Coronary artery (tissue), 2 donors: ENCODE data around the gene LAMC3.
A peak's percentile ranks its signal among the peaks of the same experiment; 100 is the strongest.

Experiments used
- DNase-seq: peaks from one replicate; pipeline ENCODE4 v3.0.0-alpha.2; 2017; ENCODE audit warnings: low spot score
- H3K27ac ChIP-seq, 2 donors: fragments of 200-600 bp; sonication (generic); one replicate each; pipeline ENCODE4 v1.5.1; 2016 to 2019
- H3K4me3 ChIP-seq: fragments of 200-600 bp; sonication (generic); 2 replicates; pipeline ENCODE4 v1.5.1; 2016; ENCODE audit warnings: mild to moderate bottlenecking, moderate library complexity
- CTCF ChIP-seq: fragments of 200-600 bp; sonication (generic); IDR thresholded peaks from one replicate; pipeline ENCODE4 v1.5.1; 2019; ENCODE audit warnings: antibody characterized with exemption

LAMC3 gene

GRCh38 chr9:131019388-131020239 lies 10.6 kb downstream of the LAMC3 start:
- no peak for DNase-seq
- TF ChIP-seq CTCF: no peak
- Histone ChIP-seq H3K4me3 (no peak overlapping the region), H3K27ac (peak overlapping the region in 1 of 2 donors; percentile 64)

- peak overlapping the region in 1 of 2 donors; percentile 64 for H3K27ac ChIP-seq
- TF ChIP-seq CTCF: no peak
- DNase-seq: no peak
- H3K4me3 ChIP-seq: no peak overlapping the region
Observed at GRCh38 chr9:131020388-131020787, 11.4 kb downstream of the LAMC3 start.

- no peak overlapping the region for H3K4me3 ChIP-seq
- H3K27ac ChIP-seq: no peak overlapping the region
- no peak for TF ChIP-seq CTCF
- DNase-seq: no peak
Observed at GRCh38 chr9:131020862-131021261, 11.9 kb downstream of the LAMC3 start.

- H3K4me3 ChIP-seq: no peak overlapping the region
- no peak overlapping the region for H3K27ac ChIP-seq
- no peak for TF ChIP-seq CTCF
- DNase-seq: no peak
Observed at GRCh38 chr9:131021785-131022184, 12.8 kb downstream of the LAMC3 start.

- no peak for DNase-seq
- H3K27ac ChIP-seq: no peak overlapping the region
- TF ChIP-seq CTCF: no peak
- H3K4me3 ChIP-seq: no peak overlapping the region
Observed at GRCh38 chr9:131024978-131025868, 16.2 kb downstream of the LAMC3 start.

- no peak for TF ChIP-seq CTCF
- Histone ChIP-seq H3K4me3 (no peak overlapping the region), H3K27ac (no peak overlapping the region)
- DNase-seq: no peak
Observed at GRCh38 chr9:131025953-131026858, 17.2 kb downstream of the LAMC3 start.
